WTC11 (cell line): ENCODE results near the gene SIGLEC7. TPM values are rescaled to one million over a fixed set of nuclear protein-coding genes. Genes with fewer than 3 reads are reported as not detected.

Source experiments
- ATAC-seq: fragments of 200-7000 bp; cut with Tn5 transposase; 2 replicates; pipeline ENCODE4 v1.10.0; 2021; ENCODE audit warnings: mild to moderate bottlenecking, moderate library complexity
- CTCF ChIA-PET: fragments of 300-600 bp; sonication (Branson Sonifier 250); formaldehyde crosslinking; loops from one replicate; lab custom pipeline; 2021; ENCODE audit warnings: antibody characterized with exemption; lab: Charles Lee
- POLR2A ChIA-PET: fragments of 350-600 bp; sonication (Branson Sonifier 250); formaldehyde crosslinking; loops from one replicate; lab custom pipeline; 2021; ENCODE audit warnings: antibody characterized with exemption; lab: Charles Lee
- DNase-seq: peaks from one replicate; pipeline ENCODE4 v3.0.0; 2021; ENCODE audit warnings: low spot score
- H3K27ac Mint-ChIP-seq: 2 replicates; pipeline ENCODE4 v1.8.0; 2021; ENCODE audit warnings: mixed read lengths
- H3K27me3 Mint-ChIP-seq: 2 replicates; pipeline ENCODE4 v1.8.0; 2021; ENCODE audit warnings: low read depth, mild to moderate bottlenecking, moderate library complexity, mixed read lengths
- H3K36me3 Mint-ChIP-seq: 2 replicates; pipeline ENCODE4 v1.8.0; 2021; ENCODE audit warnings: mixed read lengths
- H3K4me1 Mint-ChIP-seq: 2 replicates; pipeline ENCODE4 v1.8.0; 2022; ENCODE audit warnings: mixed read lengths
- H3K4me3 Mint-ChIP-seq: 2 replicates; pipeline ENCODE4 v1.8.0; 2021; ENCODE audit warnings: mild to moderate bottlenecking, moderate library complexity, mixed read lengths
- H3K9me3 Mint-ChIP-seq: 2 replicates; pipeline ENCODE4 v1.8.0; 2021; ENCODE audit warnings: mixed read lengths
- CREM ChIP-seq: sonication (generic); formaldehyde crosslinking; IDR thresholded peaks from 2 replicates; pipeline ENCODE4 v1.8.1; 2022; ENCODE audit warnings: mild to moderate bottlenecking, missing genetic modification reagents, moderate library complexity
- ESRRA ChIP-seq: sonication (generic); formaldehyde crosslinking; IDR thresholded peaks from 2 replicates; pipeline ENCODE4 v1.8.1; 2022; ENCODE audit warnings: mild to moderate bottlenecking, missing genetic modification reagents, borderline replicate concordance
- GABPB1 ChIP-seq: sonication (generic); formaldehyde crosslinking; IDR thresholded peaks from 2 replicates; pipeline ENCODE4 v1.8.1; 2023; ENCODE audit warnings: mild to moderate bottlenecking, missing genetic modification reagents
- GRHL2 ChIP-seq: fragments of 250-450 bp; sonication (Bioruptor Pico); IDR thresholded peaks from 2 replicates; pipeline ENCODE4 v1.8.0; 2022; ENCODE audit warnings: mild to moderate bottlenecking, moderate library complexity; ENCODE audit not compliant: insufficient replicate concordance, severe bottlenecking
- HMGA2 ChIP-seq: fragments of 250-450 bp; sonication (Bioruptor Pico); IDR thresholded peaks from 2 replicates; pipeline ENCODE4 v1.4.0; 2021; ENCODE audit warnings: mild to moderate bottlenecking, moderate library complexity
- JAZF1 ChIP-seq: fragments of 250-450 bp; sonication (Bioruptor Pico); IDR thresholded peaks from 2 replicates; pipeline ENCODE4 v1.9.0; 2021; ENCODE audit warnings: moderate library complexity, mild to moderate bottlenecking, inconsistent platforms
- NFYB ChIP-seq: sonication (generic); formaldehyde crosslinking; conservative IDR thresholded peaks from 2 replicates; pipeline ENCODE4 v1.8.0; 2022; ENCODE audit warnings: low read depth, missing genetic modification reagents
- SOX15 ChIP-seq: fragments of 250-450 bp; sonication (Bioruptor Pico); IDR thresholded peaks from 2 replicates; pipeline ENCODE4 v1.9.0; 2021; ENCODE audit warnings: mild to moderate bottlenecking
- TCF7 ChIP-seq: sonication (generic); formaldehyde crosslinking; IDR thresholded peaks from 2 replicates; pipeline ENCODE4 v1.8.0; 2022; ENCODE audit warnings: mild to moderate bottlenecking, low read depth, missing genetic modification reagents, moderate library complexity
- ZNF317 ChIP-seq: sonication (generic); formaldehyde crosslinking; IDR thresholded peaks from 2 replicates; pipeline ENCODE4 v1.8.1; 2023; ENCODE audit warnings: low read depth, mild to moderate bottlenecking, moderate library complexity, missing genetic modification reagents, borderline replicate concordance
- ZNF396 ChIP-seq: fragments of 250-450 bp; sonication (Bioruptor Pico); IDR thresholded peaks from 2 replicates; pipeline ENCODE4 v1.8.0; 2021; ENCODE audit warnings: mild to moderate bottlenecking, moderate library complexity, borderline replicate concordance
- ZNF671 ChIP-seq: fragments of 250-450 bp; sonication (Bioruptor Pico); IDR thresholded peaks from 2 replicates; pipeline ENCODE4 v1.8.0; 2021; ENCODE audit warnings: mild to moderate bottlenecking
- total RNA-seq: library from RNA; stranded (reverse); gene quantifications from 3 replicates; pipeline ENCODE4 v1.2.3, GENCODE V29; 2021
- TF ChIP-seq, protein P1 (sequence below): fragments of 250-450 bp; sonication (Bioruptor Pico); IDR thresholded peaks from 2 replicates; pipeline ENCODE4 v1.9.0; 2021; ENCODE audit warnings: mild to moderate bottlenecking
- TF ChIP-seq, protein P2 (sequence below): sonication (generic); formaldehyde crosslinking; IDR thresholded peaks from 2 replicates; pipeline ENCODE4 v1.8.1; 2023; ENCODE audit warnings: mild to moderate bottlenecking, missing genetic modification reagents
- TF ChIP-seq, protein P3 (sequence below): sonication (generic); formaldehyde crosslinking; IDR thresholded peaks from 2 replicates; pipeline ENCODE4 v1.8.1; 2022; ENCODE audit warnings: mild to moderate bottlenecking, moderate library complexity, missing genetic modification reagents
- TF ChIP-seq, protein P4 (sequence below): sonication (generic); formaldehyde crosslinking; IDR thresholded peaks from 2 replicates; pipeline ENCODE4 v1.8.1; 2023; ENCODE audit warnings: mild to moderate bottlenecking, missing genetic modification reagents, moderate library complexity
- TF ChIP-seq, protein P5 (sequence below): sonication (generic); formaldehyde crosslinking; IDR thresholded peaks from 2 replicates; pipeline ENCODE4 v1.8.1; 2023; ENCODE audit warnings: mild to moderate bottlenecking, moderate library complexity, missing genetic modification reagents

SIGLEC7 gene
- total RNA-seq, 1 experiment from 2014 or later = not detected

DNA sequence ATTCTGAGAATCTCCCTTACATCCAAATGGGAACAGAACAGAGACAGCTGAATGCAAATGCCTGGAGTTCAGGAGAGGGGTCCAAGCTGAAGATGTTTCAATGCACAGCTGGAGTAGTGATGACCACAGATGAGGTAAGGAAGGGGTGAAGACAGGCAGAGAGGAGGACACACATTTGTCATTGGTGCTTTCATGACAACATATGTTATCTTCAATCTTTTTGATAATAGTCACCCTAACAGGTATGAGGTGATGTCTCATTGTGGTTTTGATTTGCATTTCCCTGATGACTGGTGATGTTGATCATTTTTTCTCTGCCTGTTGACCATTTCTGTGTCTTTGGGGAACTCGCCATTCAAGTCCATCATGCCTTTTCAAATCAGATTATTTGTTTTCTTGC is 19.2 kb downstream of the SIGLEC7 start:
- Mint-ChIP-seq H3K36me3 (no peaks in the 10 kb centered on the region), H3K9me3 (peaks cover 3% of the 10 kb centered on the region; the same call in 1 of the 2 replicates), H3K4me3 (no peak overlapping the region), H3K27me3 (peaks cover 6% of the 10 kb centered on the region; the same call in 1 of the 2 replicates), H3K4me1 (peaks cover 11% of the 10 kb centered on the region), H3K27ac (no peak overlapping the region)
- ChIA-PET POLR2A (interaction anchor here (0.5 kb wide), 1 partner anchor 52 kb away, joined by 9 read pairs; no protein-coding TSS in a partner anchor), CTCF (interaction anchor here (4.0 kb wide), 1 partner anchor 98 kb away, joined by 22 read pairs; no protein-coding TSS in a partner anchor)
- TF ChIP-seq GABPB1 (CRISPR knock-in tag) (no peak), GRHL2 (CRISPR knock-in tag) (no peak), JAZF1 (CRISPR knock-in tag) (no peak), ZNF671 (CRISPR knock-in tag) (no peak), ZNF396 (CRISPR knock-in tag) (no peak), SOX15 (no peak), ZNF317 (CRISPR knock-in tag) (no peak), TCF7 (CRISPR knock-in tag) (no peak), HMGA2 (no peak), ESRRA (CRISPR knock-in tag) (no peak), NFYB (CRISPR knock-in tag) (no peak), CREM (CRISPR knock-in tag) (no peak)
- TF ChIP-seq, protein P1, sequence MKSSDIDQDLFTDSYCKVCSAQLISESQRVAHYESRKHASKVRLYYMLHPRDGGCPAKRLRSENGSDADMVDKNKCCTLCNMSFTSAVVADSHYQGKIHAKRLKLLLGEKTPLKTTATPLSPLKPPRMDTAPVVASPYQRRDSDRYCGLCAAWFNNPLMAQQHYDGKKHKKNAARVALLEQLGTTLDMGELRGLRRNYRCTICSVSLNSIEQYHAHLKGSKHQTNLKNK (CRISPR knock-in tag) = no peak
- TF ChIP-seq, protein P2, sequence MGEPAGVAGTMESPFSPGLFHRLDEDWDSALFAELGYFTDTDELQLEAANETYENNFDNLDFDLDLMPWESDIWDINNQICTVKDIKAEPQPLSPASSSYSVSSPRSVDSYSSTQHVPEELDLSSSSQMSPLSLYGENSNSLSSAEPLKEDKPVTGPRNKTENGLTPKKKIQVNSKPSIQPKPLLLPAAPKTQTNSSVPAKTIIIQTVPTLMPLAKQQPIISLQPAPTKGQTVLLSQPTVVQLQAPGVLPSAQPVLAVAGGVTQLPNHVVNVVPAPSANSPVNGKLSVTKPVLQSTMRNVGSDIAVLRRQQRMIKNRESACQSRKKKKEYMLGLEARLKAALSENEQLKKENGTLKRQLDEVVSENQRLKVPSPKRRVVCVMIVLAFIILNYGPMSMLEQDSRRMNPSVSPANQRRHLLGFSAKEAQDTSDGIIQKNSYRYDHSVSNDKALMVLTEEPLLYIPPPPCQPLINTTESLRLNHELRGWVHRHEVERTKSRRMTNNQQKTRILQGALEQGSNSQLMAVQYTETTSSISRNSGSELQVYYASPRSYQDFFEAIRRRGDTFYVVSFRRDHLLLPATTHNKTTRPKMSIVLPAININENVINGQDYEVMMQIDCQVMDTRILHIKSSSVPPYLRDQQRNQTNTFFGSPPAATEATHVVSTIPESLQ (CRISPR knock-in tag) = no peak
- TF ChIP-seq, protein P3, sequence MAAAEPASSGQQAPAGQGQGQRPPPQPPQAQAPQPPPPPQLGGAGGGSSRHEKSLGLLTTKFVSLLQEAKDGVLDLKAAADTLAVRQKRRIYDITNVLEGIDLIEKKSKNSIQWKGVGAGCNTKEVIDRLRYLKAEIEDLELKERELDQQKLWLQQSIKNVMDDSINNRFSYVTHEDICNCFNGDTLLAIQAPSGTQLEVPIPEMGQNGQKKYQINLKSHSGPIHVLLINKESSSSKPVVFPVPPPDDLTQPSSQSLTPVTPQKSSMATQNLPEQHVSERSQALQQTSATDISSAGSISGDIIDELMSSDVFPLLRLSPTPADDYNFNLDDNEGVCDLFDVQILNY = no peak
- TF ChIP-seq, protein P4, sequence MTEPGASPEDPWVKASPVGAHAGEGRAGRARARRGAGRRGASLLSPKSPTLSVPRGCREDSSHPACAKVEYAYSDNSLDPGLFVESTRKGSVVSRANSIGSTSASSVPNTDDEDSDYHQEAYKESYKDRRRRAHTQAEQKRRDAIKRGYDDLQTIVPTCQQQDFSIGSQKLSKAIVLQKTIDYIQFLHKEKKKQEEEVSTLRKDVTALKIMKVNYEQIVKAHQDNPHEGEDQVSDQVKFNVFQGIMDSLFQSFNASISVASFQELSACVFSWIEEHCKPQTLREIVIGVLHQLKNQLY (CRISPR knock-in tag) = no peak
- DNase-seq (no peak), ATAC-seq (no peak)

DNA sequence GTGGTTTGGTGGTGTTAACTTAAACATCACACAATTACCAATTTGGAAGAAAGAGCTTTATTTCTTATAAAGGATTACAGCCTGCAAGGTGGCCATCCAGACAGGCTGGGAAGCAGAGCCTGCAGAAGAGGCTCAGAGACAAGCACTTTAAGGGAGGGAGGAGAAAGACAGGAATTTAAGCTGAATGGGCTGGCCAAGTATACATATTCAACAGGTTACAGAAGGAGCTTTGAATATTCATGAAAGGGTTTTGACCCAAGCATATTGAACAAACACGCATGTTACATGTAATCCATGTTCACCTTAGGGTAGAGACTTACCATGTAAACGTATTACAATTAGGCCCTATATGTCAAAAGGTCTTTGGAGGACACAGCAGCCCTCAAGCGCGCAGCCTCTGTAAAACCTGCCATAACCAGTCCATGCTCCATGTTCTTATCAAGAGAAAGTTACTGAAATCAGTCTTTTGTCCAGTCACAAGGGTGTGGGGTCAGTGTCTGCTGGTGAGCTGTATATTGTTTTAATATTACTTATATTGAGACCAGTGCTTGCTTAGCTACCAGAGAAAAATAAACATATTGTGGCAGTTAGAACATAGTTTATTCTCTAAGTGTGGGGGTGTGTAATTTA is 19.9 kb downstream of the SIGLEC7 start:
- peaks cover 3% of the 10 kb centered on the region; the same call in 1 of the 2 replicates for H3K9me3 Mint-ChIP-seq
- no peak overlapping the region for H3K27ac Mint-ChIP-seq
- peaks cover 10% of the 10 kb centered on the region for H3K27me3 Mint-ChIP-seq
- TF ChIP-seq, protein P5, sequence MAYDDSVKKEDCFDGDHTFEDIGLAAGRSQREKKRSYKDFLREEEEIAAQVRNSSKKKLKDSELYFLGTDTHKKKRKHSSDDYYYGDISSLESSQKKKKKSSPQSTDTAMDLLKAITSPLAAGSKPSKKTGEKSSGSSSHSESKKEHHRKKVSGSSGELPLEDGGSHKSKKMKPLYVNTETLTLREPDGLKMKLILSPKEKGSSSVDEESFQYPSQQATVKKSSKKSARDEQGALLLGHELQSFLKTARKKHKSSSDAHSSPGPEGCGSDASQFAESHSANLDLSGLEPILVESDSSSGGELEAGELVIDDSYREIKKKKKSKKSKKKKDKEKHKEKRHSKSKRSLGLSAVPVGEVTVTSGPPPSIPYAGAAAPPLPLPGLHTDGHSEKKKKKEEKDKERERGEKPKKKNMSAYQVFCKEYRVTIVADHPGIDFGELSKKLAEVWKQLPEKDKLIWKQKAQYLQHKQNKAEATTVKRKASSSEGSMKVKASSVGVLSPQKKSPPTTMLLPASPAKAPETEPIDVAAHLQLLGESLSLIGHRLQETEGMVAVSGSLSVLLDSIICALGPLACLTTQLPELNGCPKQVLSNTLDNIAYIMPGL = no peak
- no peak overlapping the region for H3K4me3 Mint-ChIP-seq
- peaks cover 11% of the 10 kb centered on the region for H3K4me1 Mint-ChIP-seq
- CTCF ChIA-PET = interaction anchor here (0.6 to 4.0 kb wide), 2 partner anchors 98 to 357 kb away, joined by 4 to 22 read pairs; no protein-coding TSS in a partner anchor
- ATAC-seq = no peak
- DNase-seq = no peak
- H3K36me3 Mint-ChIP-seq = no peaks in the 10 kb centered on the region
- POLR2A ChIA-PET = no interaction called here
